MM.1S (cell line): ENCODE data around the gene PBX3.

Experiments
- CTCF ChIP-seq: fragments of 300-600 bp; sonication (generic); IDR thresholded peaks from 2 replicates; pipeline ENCODE4 v1.5.1; 2016; ENCODE audit warnings: antibody characterized with exemption, low read length, mixed read lengths
- EZH2 ChIP-seq: fragments of 300-600 bp; sonication (generic); optimal IDR thresholded peaks from 2 replicates; pipeline ENCODE3; 2017; ENCODE audit warnings: low read depth, mild to moderate bottlenecking, antibody characterized with exemption, low read length, mixed read lengths

GRCh38 chr9:125886365-125886764 is 139.2 kb downstream of the PBX3 start:
- no peak for TF ChIP-seq CTCF
- no peak for TF ChIP-seq EZH2
